GM10847 (cell line): ENCODE data around the gene CCDC12.

Experiments used
- POLR2A ChIP-seq: IDR thresholded peaks from 2 replicates; pipeline ENCODE4 v1.6.1; 2011; ENCODE audit not compliant: insufficient read length; ENCODE audit errors: extremely low read depth

CCDC12 gene

GRCh38 chr3:47010910-47011309, 34.4 kb upstream of the CCDC12 start:
- TF ChIP-seq POLR2A = no peak

GRCh38 chr3:47010111-47010712, 33.7 kb upstream of the CCDC12 start:
- TF ChIP-seq POLR2A = no peak

- no peak for TF ChIP-seq POLR2A
These were observed 32.9 kb upstream of the CCDC12 start for GRCh38 chr3:47009225-47010110.

GRCh38 chr3:47008851-47009224, 32.3 kb upstream of the CCDC12 start:
- no peak for TF ChIP-seq POLR2A

- TF ChIP-seq POLR2A = no peak
These were observed 31.8 kb upstream of the CCDC12 start for GRCh38 chr3:47008234-47008796.

- no peak for TF ChIP-seq POLR2A
These were observed 31.1 kb upstream of the CCDC12 start for GRCh38 chr3:47007482-47008233.

GRCh38 chr3:47007001-47007400, 30.5 kb upstream of the CCDC12 start:
- no peak for TF ChIP-seq POLR2A

GRCh38 chr3:47006145-47006651, 29.7 kb upstream of the CCDC12 start:
- no peak for TF ChIP-seq POLR2A

- TF ChIP-seq POLR2A = no peak
These were observed 28.9 kb upstream of the CCDC12 start for GRCh38 chr3:47005212-47006144.

GRCh38 chr3:47004369-47005211, 28.0 kb upstream of the CCDC12 start:
- TF ChIP-seq POLR2A = no peak

GRCh38 chr3:47003461-47004368, 27.2 kb upstream of the CCDC12 start:
- no peak for TF ChIP-seq POLR2A

GRCh38 chr3:47003056-47003410, 26.5 kb upstream of the CCDC12 start:
- TF ChIP-seq POLR2A = no peak

GRCh38 chr3:47002171-47003055, 25.9 kb upstream of the CCDC12 start:
- TF ChIP-seq POLR2A = no peak
